GM06990 (cell line): ENCODE data around the gene FUT7.

Experiments used
- DNase-seq: peaks from one replicate; pipeline ENCODE4 v3.0.0-alpha.2; 2011; ENCODE audit not compliant: insufficient read length; ENCODE audit errors: extremely low read depth
- H3K27me3 ChIP-seq: replicated peaks from 2 replicates; pipeline ENCODE4 v1.6.0; 2011; ENCODE audit warnings: low read length; ENCODE audit not compliant: control insufficient read depth, insufficient read depth
- H3K36me3 ChIP-seq: 2 replicates; pipeline ENCODE4 v1.5.1; 2011; ENCODE audit warnings: low read length; ENCODE audit not compliant: control insufficient read depth, insufficient read depth
- H3K4me3 ChIP-seq: replicated peaks from 2 replicates; pipeline ENCODE4 v1.5.1; 2011; ENCODE audit warnings: low read depth, mild to moderate bottlenecking, control low read depth, low read length
- TF ChIP-seq, protein P1 (sequence below): IDR thresholded peaks from 2 replicates; pipeline ENCODE4 v1.5.1; 2011; ENCODE audit warnings: low read length, control low read depth, mild to moderate bottlenecking, inconsistent platforms; ENCODE audit not compliant: insufficient read depth, poor library complexity, severe bottlenecking

FUT7 gene

DNA sequence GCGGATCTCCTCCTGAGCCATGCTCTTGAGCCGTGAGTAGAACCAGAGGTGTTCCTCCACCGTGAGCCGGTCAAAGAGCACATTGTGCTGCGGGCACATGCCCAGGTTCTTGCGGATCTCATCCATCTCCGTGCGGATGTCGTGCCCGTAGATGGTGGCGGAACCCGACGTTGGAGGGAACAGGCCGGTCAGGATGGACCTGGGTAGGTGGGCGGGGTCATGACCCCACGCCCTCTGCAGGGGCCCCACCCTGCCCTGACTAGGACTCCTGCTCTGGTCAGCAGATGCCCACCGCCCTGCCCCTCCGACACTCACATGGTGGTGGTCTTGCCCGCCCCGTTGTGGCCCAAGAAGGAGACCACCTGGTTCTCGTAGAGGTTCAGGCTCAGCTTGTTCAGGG lies 15.9 kb downstream of the FUT7 start:
- DNase-seq = no peak
- H3K36me3 ChIP-seq = no peaks in the 10 kb centered on the region
- no peak overlapping the region for H3K4me3 ChIP-seq
- TF ChIP-seq, protein P1, sequence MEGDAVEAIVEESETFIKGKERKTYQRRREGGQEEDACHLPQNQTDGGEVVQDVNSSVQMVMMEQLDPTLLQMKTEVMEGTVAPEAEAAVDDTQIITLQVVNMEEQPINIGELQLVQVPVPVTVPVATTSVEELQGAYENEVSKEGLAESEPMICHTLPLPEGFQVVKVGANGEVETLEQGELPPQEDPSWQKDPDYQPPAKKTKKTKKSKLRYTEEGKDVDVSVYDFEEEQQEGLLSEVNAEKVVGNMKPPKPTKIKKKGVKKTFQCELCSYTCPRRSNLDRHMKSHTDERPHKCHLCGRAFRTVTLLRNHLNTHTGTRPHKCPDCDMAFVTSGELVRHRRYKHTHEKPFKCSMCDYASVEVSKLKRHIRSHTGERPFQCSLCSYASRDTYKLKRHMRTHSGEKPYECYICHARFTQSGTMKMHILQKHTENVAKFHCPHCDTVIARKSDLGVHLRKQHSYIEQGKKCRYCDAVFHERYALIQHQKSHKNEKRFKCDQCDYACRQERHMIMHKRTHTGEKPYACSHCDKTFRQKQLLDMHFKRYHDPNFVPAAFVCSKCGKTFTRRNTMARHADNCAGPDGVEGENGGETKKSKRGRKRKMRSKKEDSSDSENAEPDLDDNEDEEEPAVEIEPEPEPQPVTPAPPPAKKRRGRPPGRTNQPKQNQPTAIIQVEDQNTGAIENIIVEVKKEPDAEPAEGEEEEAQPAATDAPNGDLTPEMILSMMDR = no peak
- H3K27me3 ChIP-seq = no peaks in the 10 kb centered on the region

DNA sequence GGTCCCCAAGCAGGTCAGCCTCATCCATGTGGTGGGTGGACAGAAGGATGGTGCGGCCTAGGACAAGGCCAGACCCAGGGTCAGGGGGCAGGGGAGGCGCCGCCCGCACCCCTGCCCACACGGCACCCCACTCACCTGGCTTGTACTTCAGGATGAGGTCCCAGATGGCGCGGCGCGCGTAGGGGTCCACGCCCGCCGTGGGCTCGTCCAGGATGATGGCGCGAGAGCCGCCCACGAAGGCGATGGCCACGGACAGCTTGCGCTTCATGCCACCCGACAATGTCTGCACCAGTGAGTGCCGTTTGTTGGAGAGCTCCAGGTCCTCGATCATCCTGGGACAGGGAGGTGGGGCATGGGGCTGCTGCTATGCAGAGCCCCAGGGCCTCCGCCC lies 16.4 kb downstream of the FUT7 start:
- no peak for DNase-seq
- no peaks in the 10 kb centered on the region for H3K27me3 ChIP-seq
- no peak overlapping the region for H3K4me3 ChIP-seq
- no peaks in the 10 kb centered on the region for H3K36me3 ChIP-seq
- TF ChIP-seq, protein P1 = no peak

DNA sequence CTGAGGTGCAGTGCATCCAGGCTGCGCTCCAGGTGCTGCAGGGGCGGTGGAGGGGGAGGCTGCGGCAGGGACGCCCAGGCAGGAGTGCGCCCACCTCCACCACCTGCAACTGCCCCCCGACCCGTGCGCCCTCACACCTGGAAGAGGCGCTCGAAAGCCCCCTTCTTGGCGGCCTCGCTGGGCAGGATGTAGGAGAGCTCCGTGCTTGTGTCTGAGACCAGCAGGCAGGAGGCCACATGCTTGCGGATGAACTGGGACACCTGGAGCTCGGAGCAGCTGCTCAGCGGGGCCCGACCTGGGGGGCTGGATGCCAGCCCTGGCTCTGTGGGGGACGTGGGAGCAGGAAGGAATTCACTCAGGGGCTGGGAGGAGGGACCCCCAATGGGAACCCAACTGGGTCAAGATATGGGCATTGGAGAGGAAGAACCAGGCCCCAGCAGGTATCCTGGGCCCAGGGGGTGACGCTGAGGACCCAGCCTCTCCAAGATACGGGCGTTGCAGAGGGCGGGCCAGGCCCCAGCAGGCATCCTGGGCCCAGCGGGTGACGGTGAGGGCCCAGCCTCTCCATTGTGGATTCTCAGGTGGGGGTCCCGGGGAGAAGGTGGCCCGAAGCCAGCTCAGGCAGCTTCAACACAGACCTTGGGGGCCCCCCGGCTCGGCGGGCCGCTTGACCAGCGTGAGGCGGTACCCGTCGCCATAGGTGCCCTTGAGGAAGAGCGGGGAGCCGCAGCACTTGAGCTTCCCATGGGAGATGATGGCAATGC lies 16.9 kb downstream of the FUT7 start:
- DNase-seq = no peak
- TF ChIP-seq, protein P1 = no peak
- Histone ChIP-seq H3K36me3 (no peaks in the 10 kb centered on the region), H3K4me3 (no peak overlapping the region), H3K27me3 (no peaks in the 10 kb centered on the region)

DNA sequence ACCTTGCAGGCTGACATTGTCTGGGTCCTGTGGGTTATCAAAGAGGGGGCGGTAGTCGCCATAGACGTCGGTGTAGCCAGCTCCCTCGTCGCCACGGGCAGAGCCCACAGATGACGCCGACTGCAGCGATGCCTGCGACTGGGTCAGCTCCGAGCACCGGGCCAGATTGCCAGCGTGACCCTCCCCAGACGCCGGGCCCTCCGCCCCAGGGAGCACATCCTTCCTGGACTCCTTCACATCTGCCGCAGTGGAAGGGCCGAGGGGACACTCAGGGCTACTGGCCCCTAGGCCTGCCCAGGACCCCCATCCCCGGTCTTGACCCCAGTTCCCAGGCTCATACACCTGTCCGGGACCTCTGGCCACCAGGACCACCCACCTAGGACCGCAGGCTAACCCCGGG lies 17.7 kb downstream of the FUT7 start:
- no peak for DNase-seq
- H3K36me3 ChIP-seq = no peaks in the 10 kb centered on the region
- no peak overlapping the region for H3K4me3 ChIP-seq
- no peaks in the 10 kb centered on the region for H3K27me3 ChIP-seq
- TF ChIP-seq, protein P1 = no peak

DNA sequence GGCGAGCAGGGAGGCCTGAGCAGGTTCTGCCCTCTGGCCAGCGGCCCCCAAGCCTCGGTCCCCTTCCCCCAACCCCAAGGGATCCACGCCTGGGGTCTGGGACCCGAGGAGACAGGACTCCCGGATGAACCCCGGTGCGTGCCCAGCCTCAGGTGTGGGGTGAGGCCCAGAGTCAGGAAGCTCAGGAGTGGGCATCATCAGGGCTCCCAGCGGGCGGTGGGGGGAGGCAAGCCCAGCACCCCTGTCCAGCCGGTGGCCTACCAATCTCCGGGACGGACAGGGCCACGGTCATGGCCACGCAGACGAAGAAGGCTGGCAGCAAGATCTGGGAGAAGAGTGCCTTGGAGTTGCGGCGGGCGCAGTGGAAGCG lies 18.3 kb downstream of the FUT7 start:
- no peak overlapping the region for H3K4me3 ChIP-seq
- no peaks in the 10 kb centered on the region for H3K36me3 ChIP-seq
- DNase-seq = no peak
- H3K27me3 ChIP-seq = no peaks in the 10 kb centered on the region
- TF ChIP-seq, protein P1 = no peak
